HG03442 (cell line): ENCODE results near the gene PRKCQ.

ENCODE experiments used
- ATAC-seq: cut with Tn5 transposase; IDR thresholded peaks from one replicate; pipeline ENCODE4 v1.9.1; 2021; ENCODE audit warnings: mild to moderate bottlenecking, moderate library complexity; ENCODE audit not compliant: unreplicated experiment

The PRKCQ gene

DNA sequence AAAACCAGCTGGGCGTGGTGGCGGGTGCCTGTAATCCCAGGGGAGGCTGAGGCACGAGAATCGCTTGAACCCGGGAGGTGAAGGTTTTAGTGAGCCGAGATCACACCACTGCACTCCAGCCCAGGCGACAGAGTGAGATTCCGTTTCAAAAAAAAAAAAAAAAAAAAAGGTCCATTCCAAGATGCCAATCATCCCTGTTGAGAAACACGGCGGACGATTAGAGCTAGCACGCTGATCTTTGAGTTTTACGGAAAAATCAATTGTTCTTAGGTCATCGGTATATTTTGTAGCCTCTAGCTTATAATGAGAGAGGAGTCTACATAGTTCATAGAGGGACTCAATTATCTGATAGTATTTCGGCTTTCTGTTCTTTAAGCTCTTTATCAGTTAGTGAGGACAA, 169.2 kb downstream of the PRKCQ start:
- no peak for ATAC-seq

GRCh38 chr10:6409971-6410643, 170.0 kb downstream of the PRKCQ start:
- no peak for ATAC-seq

DNA sequence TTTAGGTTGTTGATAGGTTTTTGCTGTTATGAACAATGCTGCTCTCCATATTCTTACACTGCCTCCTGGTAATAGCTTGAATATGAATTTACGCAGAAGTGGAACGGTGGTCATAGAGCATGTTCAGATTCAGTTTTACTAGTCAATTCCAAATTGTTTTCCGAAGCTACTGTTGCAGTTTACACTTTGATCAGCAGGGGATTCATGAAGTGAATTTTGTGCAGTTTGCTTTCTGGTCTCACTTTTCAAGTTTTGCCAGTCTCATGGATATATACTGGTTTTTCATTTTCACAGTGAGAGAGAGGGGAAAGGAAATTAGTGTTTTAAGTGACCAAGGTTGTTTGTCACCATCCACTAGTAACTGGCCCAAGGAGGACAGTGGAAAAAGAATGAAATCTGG, 171.3 kb downstream of the PRKCQ start:
- ATAC-seq = no peak

- no peak for ATAC-seq
These were observed 172.9 kb downstream of the PRKCQ start for GRCh38 chr10:6407034-6407721.

GRCh38 chr10:6406220-6407033, 173.6 kb downstream of the PRKCQ start:
- no peak for ATAC-seq

DNA sequence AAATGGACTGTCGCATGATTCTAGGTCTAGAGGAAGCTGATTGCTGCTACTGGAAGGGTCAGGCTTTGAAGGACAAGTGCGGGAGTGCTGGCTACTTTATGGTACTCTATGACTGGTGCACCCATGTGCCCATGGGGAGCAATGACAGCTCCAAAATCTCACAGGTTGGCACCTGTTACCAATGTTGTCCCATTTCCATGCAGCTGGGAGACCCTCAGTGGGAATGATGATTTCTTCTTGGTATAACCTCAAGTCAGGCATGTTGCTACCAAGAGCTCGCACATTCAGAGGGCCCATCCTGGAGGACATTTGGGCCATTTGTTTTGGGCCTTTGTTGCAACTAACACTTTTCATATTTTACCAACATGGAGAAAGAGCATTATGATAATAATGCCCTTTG, 174.4 kb downstream of the PRKCQ start:
- ATAC-seq = no peak

- ATAC-seq = no peak
These were observed 175.7 kb downstream of the PRKCQ start for GRCh38 chr10:6404127-6405072.

- no peak for ATAC-seq
These were observed 177.1 kb downstream of the PRKCQ start for GRCh38 chr10:6402960-6403359.

DNA sequence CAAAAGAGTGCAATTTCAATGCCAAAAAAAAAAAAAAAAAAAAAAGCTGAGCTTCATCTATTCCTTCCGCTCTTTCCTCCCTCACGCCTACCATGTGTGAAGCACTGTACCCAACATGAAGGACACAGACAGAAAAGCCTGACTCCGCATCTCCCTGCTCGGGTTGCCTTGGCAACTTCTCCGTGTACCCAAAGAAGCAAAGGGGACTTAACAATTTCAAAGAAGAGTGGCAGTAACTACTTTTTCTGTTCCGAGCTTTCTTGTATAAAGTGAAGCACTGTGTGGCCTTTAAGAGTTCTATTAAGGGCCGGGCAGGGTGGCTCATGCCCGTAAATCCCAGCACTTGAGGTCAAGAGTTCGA, 177.7 kb downstream of the PRKCQ start:
- ATAC-seq = no peak

DNA sequence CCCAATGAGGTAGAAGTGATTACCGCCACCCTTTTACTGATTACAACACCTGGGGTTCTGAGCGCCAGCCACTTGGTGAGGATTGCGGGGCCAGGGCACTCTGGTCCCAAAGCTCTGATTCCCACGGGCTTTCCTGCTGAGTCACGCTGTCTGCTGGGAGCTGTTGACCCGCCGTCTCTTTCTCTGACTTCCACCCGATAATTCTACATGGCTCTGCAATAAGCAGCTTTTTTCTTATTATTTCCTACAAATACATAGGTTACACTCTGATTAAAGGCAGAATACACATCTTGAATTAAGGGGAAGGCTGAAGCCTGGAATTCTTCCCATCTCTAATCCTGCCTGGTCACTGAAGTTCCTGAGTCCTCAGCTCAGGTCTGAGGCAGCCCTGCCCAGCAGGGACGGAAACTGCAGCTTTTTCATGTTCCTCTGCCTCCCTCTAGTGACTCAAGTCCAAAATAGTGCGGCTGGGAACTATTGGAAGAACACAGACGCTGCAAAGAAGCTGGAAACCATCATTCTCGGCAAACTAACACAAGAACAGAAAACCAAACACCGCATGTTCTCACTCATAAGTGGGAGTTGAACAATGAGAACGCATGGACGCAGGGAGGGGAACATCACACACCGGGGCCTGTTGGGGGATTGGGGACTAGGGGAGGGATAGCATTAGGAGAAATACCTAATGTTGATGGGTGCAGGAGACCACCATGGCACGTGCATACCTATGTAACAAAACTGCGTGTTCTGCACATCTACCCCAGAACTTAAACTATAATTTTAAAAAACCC, 178.3 kb downstream of the PRKCQ start:
- no peak for ATAC-seq

DNA sequence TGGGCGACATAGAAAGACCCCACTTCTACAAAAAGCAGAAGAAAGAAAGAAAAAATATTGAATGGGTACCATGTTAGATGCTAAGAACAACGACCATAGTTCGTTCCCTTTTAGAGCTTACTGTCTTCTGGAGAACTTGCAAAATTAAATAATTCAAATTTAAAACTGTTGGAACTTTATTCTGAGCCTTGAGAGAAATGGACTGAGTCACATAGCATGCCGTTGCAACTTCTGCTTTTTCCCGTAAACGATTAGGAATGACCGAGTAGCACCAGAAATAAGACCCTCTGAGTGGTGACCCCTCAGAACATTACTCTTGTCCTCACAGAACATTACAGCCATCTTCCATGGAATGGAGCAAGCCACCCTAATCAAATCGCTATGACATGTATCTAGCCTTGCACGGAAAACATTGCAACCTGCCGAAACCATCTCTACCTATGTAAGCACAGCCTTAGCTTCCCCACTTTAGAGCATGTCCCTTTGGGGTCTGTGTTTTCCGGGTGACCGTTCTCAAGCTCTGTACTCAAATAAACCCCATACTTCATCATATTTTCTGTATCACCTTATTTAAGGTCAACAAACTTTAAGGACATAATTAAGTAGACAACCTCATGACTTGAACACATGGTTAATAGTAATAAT, 179.1 kb downstream of the PRKCQ start:
- ATAC-seq = no peak

DNA sequence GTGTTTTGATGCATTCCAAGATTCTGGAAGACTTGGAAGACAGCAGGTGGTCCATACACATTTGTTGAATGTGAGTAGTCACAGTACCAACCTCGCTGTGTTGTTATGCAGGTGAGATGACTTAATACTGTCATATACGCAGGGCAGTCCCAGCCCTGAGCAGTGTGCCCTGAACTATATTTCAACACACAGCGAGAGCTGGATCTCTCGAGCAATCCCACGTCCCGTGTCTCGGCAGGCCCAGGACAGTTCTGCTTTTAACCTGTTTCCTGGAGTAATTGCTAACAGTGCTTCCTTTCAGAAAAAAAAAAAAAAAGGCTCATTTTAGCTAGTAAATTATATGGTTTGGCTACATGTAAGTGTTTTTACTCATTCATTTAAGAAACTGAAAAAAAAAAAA, 179.7 kb downstream of the PRKCQ start:
- no peak for ATAC-seq

GRCh38 chr10:6399879-6400278, 180.2 kb downstream of the PRKCQ start:
- no peak for ATAC-seq

DNA sequence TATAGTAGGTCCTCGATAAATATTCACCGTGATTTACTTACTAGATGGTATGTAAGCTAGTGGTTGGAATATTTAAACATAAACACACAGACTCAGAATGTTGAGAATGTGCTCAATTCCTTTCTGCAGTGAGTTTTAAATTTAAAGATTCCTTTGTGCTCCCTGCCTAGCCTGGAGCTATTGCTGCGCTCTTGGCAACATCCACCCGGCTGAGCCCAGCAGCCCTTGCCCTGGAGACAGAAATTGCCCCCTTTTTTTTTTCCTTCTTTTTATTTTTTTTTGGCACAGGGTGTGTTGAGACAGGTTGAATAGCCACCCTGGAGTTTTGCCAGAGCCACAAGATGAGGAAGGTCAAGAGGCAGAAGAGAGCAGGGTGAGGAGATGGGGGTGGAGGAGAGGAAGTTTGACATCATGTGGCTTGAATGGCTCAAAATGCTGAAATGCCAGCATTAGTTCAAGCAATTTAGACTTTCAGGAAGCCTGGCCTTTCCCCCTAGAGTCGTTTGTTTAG, 180.8 kb downstream of the PRKCQ start:
- no peak for ATAC-seq

DNA sequence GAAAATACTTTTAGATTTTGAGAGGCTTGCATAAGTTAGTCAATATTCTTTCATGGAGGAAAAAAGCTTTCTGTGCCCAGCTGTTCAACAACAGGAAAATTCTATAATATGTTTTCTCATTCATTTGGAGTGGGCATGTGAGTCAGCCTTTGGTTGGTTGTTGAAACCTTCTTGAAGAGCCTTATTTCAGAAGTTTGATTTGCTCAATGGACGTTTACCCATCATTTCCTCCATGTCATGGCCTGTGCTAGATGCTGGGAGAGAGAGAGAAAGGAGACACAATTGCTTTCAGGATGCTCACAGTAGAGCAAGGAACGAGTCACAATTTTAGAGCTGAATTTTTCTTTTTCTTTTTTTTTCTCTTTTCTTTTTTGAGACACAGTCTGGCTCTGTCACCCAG, 181.7 kb downstream of the PRKCQ start:
- ATAC-seq = no peak

DNA sequence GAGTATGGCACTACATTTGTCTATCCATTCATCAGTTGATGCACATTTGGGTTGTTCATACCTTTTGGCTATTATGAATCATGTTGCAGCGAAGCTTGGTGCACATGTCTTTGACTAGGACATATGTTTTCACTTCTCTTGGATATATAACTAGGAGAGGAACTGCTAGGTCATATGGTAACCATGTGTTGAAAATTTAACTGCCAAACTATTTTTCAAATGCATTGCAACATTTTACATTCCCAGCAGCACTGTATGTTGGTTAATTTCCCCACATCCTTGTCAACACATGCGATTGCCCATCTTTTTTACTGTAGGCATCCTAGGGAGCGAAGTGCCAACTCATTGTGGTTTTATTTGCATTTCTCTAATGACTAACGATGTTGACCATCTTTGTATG, 183.4 kb downstream of the PRKCQ start:
- no peak for ATAC-seq

GRCh38 chr10:6396226-6396625, 183.8 kb downstream of the PRKCQ start:
- no peak for ATAC-seq

GRCh38 chr10:6395606-6396005, 184.5 kb downstream of the PRKCQ start:
- ATAC-seq = no peak

DNA sequence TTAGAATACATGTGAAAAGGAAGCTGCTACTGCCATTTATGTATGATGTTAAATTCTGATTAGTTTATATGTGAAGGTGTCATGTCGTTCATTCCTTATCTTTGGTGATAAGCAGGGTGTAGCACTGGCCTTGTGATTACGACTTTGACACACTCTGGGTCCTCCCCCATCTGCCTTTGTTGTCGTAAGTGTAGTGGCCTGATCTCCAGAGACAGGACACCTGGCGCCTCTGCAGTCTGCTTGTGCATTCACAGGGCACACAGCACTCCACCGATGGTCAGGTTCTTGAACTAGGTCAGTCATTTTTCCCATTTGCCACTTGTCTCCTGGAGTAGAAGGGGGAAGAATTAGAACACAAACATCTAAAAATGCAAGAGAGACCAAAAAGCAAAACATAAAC, 186.0 kb downstream of the PRKCQ start:
- no peak for ATAC-seq
